ENCODE data around the gene FOXB1. TPM values are rescaled to one million over a fixed set of nuclear protein-coding genes. Genes with fewer than 3 reads are reported as not detected.

The FOXB1 gene
- not detected for total RNA-seq

DNA sequence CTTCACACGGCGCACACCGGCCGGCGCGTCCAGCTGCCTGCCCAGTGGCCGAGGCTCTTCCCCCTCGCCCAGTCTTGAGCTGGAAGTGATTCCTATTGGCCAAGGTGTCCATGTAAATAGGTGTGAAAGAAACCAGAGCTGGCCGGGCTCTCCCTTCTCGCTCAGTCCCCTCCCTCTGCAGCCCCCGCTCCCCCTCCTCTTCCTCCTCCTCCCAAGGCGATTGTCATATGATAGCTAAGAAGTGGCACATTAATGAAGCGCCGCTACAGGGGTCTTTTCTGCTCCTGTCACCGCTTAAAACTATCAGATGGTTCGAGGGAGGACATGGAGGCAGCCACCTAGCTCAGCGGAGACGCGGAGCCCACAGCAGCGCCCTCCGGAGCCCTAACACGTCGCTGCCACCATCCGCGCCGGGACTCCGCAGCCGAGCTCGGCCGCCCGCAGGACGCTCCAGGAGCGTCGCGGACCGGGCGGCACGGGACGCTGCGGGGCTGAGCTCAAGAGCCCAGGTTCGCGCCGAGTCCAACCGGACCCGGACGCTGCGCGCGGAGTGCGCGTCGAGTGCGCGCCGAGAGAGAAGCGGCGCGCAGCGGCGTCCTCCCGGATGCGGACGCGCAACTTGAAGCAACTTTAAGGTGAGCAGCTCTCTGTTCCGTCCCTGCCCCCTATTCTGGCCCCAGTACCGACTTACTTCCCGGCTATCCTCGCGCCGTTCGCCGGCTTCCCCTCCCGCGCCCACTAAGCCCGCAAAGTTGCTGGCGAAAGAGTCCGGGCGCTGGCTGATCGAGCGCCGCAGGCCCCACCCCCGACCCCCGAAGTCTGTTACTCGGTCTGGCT lies at the start of gene FOXB1:
Gene FOXB1, plus strand, starts transcription at position 303 of the 837 bp plus-strand sequence. CDS start 653 bp downstream, outside the sequence.
- no peak for DNase-seq (ENCODE audit: low spot score)

DNA sequence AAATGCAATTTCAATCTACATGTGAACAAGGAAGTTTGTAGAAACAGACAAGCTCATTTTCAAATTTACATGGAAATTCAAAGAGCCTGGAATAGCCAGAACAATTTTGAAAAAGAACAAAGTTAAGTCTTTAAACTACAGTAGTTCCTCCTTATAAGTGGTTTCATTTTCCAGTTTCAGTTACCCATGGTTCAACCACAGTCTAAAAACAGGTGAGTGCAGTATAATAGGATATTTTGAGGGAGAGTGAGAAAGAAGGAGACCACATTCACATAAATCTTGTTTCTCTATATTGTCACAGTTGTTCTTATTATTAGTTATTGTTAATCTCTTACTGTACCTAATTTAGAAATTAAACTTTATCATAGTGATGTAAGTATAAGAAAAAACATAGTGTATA lies 45.8 kb upstream of the FOXB1 start:
- DNase-seq (ENCODE audit: low spot score): no peak

DNA sequence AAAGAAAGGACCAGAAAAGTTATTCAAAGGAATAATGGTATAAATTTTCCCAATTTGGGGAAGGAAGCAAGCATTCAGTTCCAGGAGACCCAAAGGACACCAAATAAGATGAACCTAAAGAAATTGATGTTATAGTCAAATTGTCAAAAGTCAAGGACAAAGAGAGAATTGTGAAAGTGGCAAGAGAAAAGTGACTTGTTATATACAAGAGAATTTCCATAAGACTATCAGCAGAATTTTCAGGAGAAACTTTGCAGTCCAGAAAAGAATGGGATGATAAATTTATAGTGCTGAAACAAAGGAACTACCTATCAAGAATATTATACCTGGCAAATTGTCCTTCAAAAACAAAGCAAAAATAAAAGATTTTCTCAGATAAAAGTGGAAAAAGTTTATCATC lies 43.8 kb upstream of the FOXB1 start:
- no peak for DNase-seq (ENCODE audit: low spot score)

DNA sequence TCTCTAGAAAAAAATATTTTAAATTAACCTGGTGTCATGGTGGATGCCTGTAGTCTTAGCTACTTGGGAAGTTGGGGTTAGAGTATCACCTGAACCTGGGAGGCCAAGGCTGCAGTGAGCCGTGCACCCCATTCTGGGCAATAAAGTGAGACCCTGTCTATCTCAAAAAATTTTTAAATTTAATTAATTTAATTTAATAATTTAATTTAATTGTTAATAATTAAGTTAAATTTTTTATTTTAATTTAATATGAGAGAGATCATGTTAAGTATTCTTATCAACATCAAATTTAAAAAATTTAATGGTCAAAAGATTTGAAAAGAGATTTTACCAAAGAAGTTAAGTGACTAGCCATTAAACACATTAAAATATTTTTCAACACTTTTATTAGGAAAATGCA lies 40.8 kb upstream of the FOXB1 start:
- no peak for DNase-seq (ENCODE audit: low spot score)

DNA sequence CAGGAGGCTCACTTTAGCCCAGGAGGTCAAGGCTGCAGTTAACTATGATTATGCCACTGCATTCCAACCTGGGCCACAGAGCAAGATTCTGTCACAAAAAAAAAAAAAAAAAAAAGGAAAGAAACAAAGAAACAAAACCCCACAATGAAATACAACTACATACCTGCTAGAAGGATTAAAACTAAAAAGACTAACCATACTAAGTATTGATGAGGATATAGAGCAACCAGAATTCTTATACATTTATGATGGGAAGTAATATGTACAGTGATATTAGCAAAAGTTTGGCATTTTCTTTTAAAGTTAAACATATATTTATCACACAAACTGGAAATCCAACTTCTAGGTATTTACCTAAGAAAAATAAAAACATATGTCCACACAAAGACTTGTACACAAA lies 40.2 kb upstream of the FOXB1 start:
- no peak for DNase-seq (ENCODE audit: low spot score)

DNA sequence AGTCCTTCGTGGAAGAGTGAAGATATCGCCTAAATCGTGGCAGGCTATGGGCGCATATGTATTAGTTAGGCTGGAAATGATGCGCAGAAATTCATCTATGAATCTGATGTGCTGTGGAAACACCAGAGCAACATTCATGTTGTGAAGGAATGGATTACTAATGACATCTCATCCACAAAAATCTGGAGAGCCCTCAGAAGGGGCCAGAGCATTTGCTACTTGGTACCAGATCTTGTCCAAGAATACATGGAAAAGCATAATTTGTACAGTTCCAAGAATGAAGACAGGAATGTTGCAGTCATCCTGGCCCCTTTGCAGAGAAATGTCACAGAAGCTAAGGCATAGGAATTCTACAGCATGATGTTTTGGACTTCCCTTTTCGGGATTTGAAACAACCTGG lies 38.4 kb upstream of the FOXB1 start:
- DNase-seq (ENCODE audit: low spot score): no peak

DNA sequence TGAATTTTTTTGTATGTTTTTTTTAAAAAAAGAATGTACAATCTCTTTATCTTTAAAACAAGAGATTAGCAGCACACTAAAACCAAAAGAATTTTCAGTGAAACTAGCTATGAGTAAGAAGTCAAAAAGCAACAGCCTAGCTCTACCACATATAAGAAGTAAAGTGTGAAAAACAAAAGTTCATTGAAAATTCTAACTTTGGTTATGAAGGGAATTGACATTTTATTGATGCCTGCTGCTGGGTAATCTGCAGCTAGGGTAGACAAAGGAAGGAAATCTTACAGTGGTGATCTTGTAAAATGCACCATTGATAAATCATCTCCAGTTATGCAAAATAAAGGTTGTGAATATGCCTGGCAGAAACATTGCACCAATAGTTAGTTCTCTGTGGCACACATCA lies 37.8 kb upstream of the FOXB1 start:
- DNase-seq (ENCODE audit: low spot score): no peak

DNA sequence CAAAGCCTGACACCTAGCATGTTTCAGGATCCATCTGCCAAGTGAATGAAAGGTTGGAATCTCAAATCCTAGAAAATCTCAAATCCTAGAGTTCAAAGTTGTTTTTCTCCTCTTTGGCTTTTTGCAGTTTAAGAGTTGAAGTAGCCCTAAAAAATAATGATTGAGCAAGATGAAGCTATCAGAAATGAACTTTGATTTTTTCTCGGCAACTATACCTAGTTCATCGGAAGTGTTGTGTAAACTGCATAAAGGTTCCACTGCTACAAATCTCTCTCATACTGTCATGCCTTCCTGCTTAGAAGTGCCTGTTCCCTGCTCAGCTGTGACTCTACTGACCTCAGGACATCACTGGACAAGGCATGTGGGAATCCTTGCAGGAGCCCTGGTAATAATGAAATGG lies 35.8 kb upstream of the FOXB1 start:
- DNase-seq (ENCODE audit: low spot score): no peak

DNA sequence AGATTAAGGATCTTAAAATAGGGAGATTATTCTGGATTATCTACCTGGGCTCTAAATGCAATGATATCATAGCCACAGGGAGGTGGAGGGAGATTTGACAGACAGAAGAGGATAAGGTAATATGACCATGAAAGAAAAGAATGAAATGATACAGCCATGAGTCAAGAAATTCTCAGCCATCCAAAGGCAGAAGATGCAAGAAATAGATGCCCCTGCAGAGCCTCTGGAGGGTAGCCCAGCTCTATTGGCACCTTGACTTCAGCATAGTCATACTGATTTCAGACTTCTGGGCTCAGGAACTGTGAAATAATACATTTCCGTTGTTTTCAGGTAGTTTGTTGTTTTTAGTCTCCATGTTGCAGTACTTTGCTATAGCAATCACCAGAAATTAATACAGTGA lies 31.9 kb upstream of the FOXB1 start:
- no peak for DNase-seq (ENCODE audit: low spot score)

DNA sequence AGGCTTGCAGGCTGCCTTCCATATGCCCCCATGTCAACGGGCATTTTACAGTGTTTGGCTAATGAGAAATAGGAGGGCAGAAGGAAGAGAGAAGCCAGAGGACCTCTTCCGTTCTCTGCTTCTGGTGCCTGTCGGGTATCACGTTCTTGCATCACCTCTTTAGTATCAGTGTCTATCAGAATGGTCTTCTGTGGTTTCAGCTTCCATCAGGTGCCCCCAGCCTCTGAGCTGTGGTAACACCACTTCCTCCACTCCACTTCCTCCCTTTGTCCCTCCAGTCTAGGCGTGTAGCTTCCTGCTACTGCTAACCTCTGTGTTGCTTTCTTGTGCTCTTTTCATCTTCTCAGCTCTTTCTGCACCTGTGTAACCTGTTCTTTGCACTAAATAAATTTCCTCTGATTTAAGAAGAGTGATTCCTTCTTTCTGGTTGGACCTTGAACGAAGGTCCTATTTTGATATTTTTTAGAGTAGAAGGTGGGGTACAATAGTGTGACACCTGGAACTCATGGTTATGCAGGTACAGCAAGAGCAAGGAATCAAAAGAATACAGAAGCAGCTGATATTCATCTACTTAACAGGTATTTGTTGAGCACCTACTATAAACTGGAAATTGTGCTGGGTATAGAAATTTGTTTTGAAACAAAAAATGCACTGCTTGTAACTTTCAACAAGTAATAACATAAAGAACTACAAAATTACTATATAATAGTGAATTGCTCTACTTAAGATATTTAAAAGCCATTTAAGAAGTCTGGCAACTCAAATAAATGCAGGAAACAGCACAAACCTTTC lies 27.4 kb upstream of the FOXB1 start:
- no peak for DNase-seq (ENCODE audit: low spot score)

DNA sequence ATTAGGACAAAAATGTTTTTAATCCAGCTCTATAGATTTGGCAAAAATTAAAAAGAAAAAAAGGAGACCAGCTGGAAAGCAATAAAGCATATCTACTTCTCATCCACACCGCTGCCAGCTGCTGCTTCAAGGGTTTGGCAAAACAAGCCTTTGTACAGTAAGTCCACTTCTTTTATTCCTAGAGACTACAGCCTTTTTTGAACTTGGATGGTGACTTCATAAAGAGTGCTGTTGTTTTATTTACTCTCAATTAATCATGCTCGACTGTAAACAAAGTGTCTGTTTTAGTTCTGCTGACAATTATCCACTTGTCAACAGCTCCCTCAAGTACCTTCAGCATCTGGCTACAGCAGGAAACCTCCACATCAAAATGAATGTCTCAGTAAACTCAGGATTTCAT lies 12.3 kb upstream of the FOXB1 start:
- no peak for DNase-seq (ENCODE audit: low spot score)

DNA sequence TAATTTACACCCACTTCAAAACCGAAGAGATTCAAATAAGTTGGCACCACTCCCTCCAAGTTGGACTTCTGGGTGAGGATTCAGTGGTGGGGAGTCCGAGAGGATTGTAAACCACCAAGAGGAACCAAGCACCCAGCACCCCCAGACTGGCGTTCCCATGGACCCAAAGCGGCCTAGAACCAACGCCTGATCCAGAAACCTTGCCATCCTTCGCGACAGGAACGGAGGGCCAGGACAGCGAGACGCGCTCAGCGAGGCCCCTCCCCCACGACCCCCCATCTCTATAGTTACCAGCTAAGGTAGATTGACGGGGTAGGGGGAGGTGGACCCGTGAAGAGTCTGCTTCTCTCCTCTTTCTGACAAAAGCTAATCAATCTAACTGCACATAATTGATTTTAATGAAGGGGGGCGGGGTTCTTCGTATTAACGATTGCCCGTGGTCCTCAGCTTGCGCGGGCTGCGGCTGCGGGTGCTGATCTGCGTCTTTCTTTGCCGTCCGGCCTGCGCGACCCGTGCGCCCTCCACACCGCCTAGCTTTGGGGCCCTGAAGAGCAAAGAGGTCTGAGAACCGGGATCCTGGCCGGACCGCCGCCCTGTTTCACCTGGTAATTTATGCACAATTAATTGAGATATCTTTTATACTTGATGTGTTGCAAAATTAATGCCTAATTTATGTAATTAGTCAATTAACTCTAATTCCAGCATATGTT lies 10.9 kb upstream of the FOXB1 start:
- no peak for DNase-seq (ENCODE audit: low spot score)

DNA sequence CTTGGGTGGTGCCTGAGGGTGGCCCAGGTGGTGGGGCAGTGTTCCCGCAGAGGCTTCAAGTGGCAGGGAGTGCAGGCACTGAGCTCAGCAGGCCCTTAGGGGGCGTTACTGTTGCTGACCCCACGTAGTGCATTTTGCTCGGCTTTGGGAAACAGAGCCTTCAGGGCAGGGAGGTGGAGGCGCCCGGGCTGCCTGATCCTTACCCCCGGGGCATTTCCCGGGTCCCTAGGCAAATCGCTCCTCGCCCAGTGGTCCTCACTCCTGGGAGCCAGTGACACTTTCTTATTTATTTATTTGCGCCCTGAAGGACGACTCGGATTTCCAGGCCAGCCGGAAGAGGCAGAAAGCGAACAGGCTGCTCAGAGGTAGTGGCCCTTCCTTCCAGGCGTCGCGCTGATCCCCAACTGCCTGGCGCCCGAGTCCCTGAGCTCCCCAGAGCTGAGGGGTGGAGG lies 10.1 kb upstream of the FOXB1 start:
- DNase-seq (ENCODE audit: low spot score): no peak

DNA sequence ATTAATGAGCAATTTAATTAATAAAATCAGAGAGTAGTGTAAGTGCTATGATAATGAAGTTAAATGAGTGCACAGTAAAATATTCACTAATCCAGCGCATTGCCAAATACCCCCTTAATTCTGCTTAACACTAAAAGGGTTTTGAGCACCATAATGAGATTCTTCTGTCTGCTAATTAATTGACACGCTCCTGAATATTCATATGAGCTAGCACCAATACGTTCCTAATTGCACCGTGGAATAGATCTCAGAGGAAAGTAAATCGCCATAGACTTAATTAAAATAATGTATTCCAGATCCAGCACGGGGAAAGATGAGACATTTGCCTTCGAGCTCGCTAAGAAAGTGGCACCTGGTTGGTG lies 9.6 kb upstream of the FOXB1 start:
- DNase-seq (ENCODE audit: low spot score): no peak

DNA sequence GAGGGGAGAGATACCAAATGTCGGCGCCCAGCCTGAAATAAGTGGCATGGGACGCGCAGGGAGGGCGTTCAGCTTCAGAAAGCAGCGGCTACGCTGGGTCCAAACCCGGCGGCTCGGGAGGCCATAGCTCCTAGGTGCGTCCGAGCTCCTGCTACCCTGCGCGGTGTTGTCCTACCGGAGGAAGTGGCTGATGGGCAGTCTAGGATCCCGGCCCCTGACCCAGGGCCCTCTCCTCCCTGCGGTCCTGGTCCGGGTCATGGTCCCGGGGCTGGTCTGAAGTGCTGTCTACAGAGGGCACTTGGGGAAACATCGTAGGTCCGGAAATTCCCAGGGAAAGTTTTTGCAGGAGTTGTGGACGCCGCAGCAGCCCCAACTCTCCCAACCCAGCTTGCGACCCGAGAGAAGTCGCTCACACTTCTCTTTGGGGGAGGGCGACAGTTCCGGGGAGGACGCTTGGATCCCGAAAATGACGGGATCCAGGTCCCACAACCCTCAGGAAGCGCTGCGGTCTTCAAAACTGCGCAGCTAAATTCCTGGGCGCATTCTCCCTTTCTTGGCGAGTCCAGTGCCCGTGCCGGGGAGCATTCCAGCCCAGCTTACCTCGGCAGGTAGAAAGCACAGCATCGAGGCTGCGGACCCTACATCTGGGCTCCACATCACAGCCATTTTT lies 9.1 kb upstream of the FOXB1 start:
- no peak for DNase-seq (ENCODE audit: low spot score)

DNA sequence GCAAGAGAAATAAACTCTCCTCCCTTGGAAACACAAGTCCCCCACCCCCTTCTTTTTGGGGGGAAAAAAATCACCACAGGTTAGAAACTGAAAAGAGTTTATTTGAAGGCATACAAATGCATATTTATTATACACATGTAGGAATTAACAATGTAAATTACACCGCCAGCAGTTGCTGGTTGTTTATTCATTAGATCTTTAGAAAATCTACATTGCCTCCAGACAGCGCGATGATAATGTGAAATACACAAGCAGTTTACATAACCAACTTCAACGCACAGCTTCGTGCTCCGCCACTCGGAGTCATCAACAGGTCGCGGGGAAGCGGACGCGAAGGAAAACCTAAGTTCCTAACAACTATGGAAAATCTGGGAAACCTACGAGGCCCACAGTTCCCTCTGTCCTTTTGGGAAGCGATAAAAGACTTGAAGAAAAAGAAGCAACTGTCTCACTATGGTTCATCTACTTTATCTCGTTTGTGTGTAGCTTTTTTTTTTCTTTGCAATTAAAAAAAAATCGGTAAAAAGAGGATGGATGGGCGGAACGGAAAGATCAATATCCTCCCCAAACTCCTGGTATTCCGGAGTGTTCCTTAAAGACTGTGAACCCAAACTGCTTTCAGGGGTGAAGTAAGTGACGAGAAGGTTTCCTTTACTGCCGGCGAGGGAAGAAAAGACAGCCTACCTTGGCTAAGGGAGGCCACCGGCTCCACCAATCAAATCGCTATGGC lies 8.4 kb upstream of the FOXB1 start:
- DNase-seq (ENCODE audit: low spot score): no peak

DNA sequence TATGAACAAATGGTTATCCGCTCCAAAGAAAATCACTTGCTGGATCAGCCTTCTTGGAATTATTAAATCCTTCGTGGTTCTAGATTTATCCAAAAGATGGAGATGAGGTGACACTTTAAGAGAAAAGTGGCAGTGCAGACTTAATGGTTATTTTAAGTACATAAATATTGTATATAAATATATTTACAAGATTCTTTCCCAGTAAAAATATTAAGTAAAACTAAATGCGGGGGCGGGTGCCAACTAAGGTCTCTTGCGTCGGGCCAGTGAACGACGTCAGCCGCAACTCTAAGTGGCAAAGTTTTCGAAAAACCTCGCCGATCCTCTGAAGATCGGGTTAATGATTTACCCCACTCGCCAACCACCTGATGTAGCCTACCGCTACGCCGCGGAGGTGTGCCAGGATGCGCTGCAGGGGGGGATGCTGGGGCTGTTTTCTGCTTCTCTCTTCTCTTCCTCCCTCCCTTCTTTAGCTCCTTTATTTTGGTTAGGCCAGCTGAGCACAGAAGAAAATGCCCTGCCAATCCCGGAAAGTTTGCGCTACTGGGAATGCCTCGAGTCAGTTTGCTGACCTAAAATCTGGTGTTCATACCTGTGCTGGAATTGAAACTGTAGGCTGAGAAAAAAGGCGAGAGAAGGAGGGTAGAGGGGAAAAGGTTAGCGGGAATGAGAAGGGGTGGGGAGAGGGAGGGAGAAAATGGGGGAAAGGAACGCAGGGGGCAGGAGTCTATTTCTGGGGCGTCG lies 7.6 kb upstream of the FOXB1 start:
- DNase-seq (ENCODE audit: low spot score): no peak

DNA sequence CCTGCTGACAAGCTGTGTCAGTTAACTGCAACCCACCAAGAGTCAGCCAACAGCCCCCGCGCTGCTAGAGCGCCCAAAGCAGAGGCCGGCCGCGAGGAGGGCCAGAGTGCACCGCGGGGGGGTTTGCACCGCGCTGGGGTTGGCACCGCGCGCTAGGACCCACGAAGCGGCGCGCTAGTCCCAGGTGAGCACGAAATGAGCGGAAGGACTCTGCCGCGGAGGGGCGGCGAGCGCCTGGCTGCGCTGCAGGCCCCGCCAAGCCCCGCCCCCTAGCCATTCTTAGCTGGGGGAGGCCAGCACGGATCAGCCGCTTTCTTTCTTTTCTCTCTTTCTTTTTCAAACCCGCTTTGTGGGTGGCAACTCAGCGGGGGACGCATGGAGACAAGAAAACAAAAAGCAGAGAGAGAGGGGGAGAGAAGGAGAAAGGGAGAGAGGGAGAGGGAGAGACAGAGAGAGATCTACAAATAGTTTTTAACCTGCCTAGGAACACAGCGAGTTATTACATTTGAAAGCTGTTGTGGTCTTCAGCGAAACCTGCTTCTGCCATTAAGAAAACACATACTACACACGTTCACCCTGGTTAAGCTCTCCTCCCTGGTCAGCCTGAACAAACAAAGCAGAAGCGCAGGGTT lies 6.9 kb upstream of the FOXB1 start:
- DNase-seq (ENCODE audit: low spot score): no peak

DNA sequence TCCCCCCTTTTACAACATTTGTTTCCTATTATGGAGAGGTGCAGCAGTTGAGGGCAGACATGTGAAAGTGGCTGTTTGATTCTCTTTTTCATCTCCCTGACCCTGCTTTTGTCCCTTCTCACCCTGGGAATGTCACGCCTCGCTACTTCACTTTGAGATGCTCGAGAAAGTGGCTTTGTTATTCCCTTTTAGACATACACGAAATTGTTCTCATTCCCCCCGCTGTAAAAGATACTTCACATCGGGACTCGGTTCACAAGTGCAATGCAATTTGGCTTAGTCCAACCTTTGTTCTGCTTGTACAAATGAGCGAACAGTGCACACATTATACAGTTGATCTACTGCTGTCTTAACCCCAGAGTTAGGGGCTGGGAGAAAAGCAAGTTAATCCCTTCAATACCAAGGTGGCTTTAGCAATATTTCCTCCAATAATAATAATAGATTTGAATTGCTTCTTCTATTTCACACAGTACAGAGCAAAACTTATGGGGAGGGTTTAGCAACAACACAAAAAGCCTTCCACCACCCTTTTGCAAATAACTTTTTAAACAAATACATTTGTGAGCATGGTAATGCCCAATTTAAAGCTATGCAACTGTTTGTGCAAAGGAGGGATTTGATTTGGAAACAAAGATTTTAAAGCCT lies 5.7 kb upstream of the FOXB1 start:
- no peak for DNase-seq (ENCODE audit: low spot score)
